Measurements from ENCODE around the gene SIN3B. TPM values are rescaled to one million over a fixed set of nuclear protein-coding genes. Genes with fewer than 3 reads are reported as not detected.

Gene SIN3B
- total RNA-seq, 1 donor from 2014 or later = 80.9 TPM

GRCh38 chr19:16904599-16904998, 75.4 kb downstream of the SIN3B start:
- no peak for DNase-seq (ENCODE audit: low read depth)

- DNase-seq (ENCODE audit: low read depth) = no peak
Measured at GRCh38 chr19:16908759-16909158, 79.6 kb downstream of the SIN3B start.

- no peak for DNase-seq (ENCODE audit: low read depth)
Measured at GRCh38 chr19:16911046-16911445, 81.8 kb downstream of the SIN3B start.

- DNase-seq (ENCODE audit: low read depth) = no peak
Measured at GRCh38 chr19:16912780-16913179, 83.6 kb downstream of the SIN3B start.

GRCh38 chr19:16914421-16914820, 85.2 kb downstream of the SIN3B start:
- no peak for DNase-seq (ENCODE audit: low read depth)

GRCh38 chr19:16915135-16915534, 85.9 kb downstream of the SIN3B start:
- DNase-seq (ENCODE audit: low read depth) = no peak

- DNase-seq (ENCODE audit: low read depth) = no peak
Measured at GRCh38 chr19:16915734-16916133, 86.5 kb downstream of the SIN3B start.

GRCh38 chr19:16917401-16917800, 88.2 kb downstream of the SIN3B start:
- no peak for DNase-seq (ENCODE audit: low read depth)

- no peak for DNase-seq (ENCODE audit: low read depth)
Measured at GRCh38 chr19:16919496-16919895, 90.3 kb downstream of the SIN3B start.

- DNase-seq (ENCODE audit: low read depth) = no peak
Measured at GRCh38 chr19:16920816-16921529, 91.8 kb downstream of the SIN3B start.

GRCh38 chr19:16921766-16922591, 92.8 kb downstream of the SIN3B start:
- no peak for DNase-seq (ENCODE audit: low read depth)

GRCh38 chr19:16922592-16922934, 93.4 kb downstream of the SIN3B start:
- no peak for DNase-seq (ENCODE audit: low read depth)

- DNase-seq (ENCODE audit: low read depth) = no peak
Measured at GRCh38 chr19:16922949-16923348, 93.8 kb downstream of the SIN3B start.

GRCh38 chr19:16927883-16928282, 98.7 kb downstream of the SIN3B start:
- DNase-seq (ENCODE audit: low read depth) = no peak

GRCh38 chr19:16928351-16928750, 99.2 kb downstream of the SIN3B start:
- DNase-seq (ENCODE audit: low read depth) = no peak

- DNase-seq (ENCODE audit: low read depth) = no peak
Measured at GRCh38 chr19:16928916-16929315, 99.7 kb downstream of the SIN3B start.

Other genes with a start within 250 kb of the SIN3B start
- gene MED26, start 201.2 kb upstream of the SIN3B start, total RNA-seq = 3.0 and 6.9 TPM in 2 replicates
- 66.9 and 88.5 TPM in 2 replicates for gene SMIM7, start 169.3 kb upstream of the SIN3B start, total RNA-seq
- 1.9 and 8.7 TPM in 2 replicates for gene TMEM38A, start 168.3 kb upstream of the SIN3B start, total RNA-seq
- 1.2 TPM in 1 of 2 replicates, not detected in the other for gene NWD1, start 109.6 kb upstream of the SIN3B start, total RNA-seq
- gene F2RL3, start 59.6 kb downstream of the SIN3B start, total RNA-seq = 0.52 TPM in 1 of 2 replicates, not detected in the other
- 1.6 and 3.9 TPM in 2 replicates for gene CPAMD8, start 197.4 kb downstream of the SIN3B start, total RNA-seq
- 2.0 and 4.0 TPM in 2 replicates for gene HAUS8, start 246.1 kb downstream of the SIN3B start, total RNA-seq
- 28.7 and 54.2 TPM in 2 replicates for gene MYO9B, start 246.4 kb downstream of the SIN3B start, total RNA-seq

All from renal cortical epithelial cell (primary cell).